NCI-H128 (cell line): ENCODE measurements around the gene EIF4H.
A peak's percentile ranks its signal among the peaks of the same experiment; 100 is the strongest.
"Not testable (repeated sequence)": the region's sequence is repeated elsewhere in the genome, so short reads cannot be mapped to it uniquely, and the experiment has no call there.

Experiments used
- DNase-seq: peaks from one replicate; lab custom pipeline; 2025; ENCODE audit not compliant: unreplicated experiment; lab: John Stamatoyannopoulos, UW

The EIF4H gene

GRCh38 chr7:74197449-74198124 is 23.4 kb downstream of the EIF4H start:
- DNase-seq: no peak

GRCh38 chr7:74199551-74200355 is 25.6 kb downstream of the EIF4H start:
- no peak for DNase-seq

DNA sequence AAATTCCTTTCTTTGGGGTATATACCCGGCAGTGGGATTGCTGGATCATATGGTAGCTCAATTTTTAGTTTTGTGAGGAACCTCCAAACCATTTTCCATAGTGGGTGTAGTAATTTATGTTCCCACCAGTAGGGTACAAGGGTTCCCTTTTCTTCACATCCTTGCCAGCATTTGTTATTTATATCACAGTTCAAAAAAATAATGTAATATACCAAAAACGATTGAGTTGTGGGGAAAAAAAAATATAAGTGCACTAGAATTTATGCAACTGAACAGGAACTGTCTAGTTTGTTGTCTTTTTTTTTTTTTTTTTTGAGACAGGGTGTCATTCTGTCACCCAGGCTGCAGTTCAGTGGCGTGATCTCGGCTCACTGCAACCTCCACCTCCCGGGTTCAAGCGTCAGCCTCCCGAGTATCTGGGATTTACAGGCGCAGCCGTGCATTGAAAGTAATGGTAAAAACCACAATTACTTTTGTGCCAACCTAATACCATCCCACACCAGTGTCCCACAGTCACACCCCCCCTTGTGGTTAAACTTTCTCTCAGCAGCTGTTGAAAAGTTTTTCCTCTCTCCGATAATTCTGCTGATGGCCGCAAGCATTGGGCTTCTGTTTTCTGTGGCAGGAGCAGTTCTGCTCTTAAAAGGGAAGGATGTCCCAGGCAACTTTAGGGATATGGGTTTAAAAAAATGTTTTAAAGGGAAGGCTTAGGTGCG is 28.8 kb downstream of the EIF4H start:
- no peak for DNase-seq

- no peak for DNase-seq
Observed at GRCh38 chr7:74203956-74204618, 29.9 kb downstream of the EIF4H start.

DNA sequence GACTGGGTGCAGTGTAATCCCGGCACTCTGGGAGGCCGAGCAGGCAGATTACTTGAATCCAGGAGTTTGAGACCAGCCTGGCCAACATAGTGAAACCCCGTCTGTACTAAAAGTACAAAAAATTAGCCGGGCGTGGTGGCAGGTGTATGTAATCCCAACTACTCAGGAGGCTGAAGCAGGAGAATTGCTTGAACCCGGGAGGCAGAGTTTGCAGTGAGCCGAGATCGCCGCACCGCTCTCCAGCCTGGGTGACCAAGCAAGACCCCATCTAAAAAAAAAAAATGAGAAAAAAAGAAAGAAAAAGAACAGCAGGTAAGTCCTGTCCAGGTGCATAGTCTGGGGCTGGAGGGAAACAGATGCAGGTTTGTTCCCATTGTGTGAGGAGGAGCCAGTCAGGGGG is 31.9 kb downstream of the EIF4H start:
- not testable (repeated sequence) for DNase-seq

DNA sequence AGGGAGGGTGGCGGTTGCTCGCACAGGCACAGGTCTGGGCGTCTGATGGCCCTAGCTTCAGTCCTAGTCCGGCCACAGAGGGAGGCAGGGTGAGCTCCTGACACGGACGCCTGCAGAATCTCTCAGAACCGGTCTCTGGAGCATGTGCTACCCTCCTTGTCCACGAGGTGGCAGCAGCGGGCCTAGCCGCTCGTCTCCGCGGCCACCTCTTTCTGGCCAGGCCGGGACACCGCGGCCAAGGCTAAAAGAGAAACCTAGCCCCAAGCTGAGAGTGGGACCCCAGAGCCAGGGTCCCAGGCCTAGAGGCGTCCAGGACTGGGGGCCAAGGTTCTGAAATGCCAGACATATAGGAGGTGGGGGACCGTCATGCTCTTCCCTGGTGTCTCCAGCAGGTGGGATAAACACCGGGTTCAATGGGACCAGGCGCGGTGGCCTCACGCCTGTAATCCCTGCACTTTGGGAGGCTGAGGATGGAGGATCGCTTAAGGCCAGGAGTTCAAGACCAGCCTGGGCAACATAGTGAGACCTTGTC is 32.5 kb downstream of the EIF4H start:
- DNase-seq: peak; percentile 27

DNA sequence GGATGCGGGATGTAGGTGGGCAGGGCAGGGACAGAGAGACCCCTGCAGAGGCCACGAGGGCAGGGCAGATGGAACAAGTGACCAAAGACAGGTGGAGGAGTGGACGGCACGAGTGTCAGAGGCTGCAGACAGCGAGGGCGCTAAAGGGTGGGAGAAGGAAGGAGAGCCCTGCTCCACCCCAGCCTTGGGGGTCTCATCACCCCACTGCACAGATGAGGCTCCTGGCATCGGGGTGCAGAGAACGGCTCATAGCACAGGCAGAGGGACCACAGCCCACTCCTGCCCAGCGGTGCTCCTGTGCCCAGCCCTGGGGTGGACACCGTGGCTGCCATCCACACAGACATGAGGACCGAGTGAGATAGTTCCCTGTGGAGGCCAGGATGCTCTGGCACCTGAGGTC is 33.4 kb downstream of the EIF4H start:
- DNase-seq: no peak

DNA sequence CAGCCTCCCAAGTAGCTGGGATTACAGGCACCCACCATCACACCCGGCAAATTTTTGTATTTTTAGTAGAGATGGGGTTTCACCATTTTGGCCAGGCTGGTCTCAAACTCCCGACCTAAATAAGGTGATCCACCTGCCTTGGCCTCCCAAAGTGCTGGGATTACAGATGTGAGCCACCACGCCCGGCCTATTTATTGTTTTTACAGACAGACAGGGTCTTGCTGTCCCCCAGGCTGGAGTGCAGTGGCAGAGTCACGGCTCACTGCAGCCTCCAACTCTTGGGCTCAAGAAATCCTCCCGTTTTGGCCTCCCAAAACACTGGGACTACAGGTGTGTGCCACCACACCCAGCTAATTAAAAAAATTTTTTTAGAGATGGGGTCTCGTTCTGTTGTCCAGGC is 34.1 kb downstream of the EIF4H start:
- not testable (repeated sequence) for DNase-seq

DNA sequence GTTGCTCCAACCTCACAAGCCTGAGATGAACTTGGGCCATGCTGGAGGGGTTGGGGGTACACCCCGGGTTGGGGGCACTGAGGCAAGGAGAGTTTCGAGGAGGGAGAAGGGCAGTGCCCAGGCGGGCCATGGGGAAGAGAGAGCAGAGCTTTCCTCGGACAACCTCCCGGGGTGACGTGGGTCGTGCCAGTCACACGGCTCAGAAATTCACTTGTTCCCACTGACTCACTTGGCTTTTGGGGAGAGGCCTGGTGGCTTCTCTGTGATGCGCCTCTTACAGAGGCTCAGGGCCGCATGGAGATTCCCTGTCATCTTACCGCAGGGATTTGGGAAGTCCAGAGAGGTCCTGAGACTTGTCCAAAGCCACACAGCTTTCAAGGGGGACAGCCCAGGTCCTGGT is 38.5 kb downstream of the EIF4H start:
- DNase-seq: no peak

DNA sequence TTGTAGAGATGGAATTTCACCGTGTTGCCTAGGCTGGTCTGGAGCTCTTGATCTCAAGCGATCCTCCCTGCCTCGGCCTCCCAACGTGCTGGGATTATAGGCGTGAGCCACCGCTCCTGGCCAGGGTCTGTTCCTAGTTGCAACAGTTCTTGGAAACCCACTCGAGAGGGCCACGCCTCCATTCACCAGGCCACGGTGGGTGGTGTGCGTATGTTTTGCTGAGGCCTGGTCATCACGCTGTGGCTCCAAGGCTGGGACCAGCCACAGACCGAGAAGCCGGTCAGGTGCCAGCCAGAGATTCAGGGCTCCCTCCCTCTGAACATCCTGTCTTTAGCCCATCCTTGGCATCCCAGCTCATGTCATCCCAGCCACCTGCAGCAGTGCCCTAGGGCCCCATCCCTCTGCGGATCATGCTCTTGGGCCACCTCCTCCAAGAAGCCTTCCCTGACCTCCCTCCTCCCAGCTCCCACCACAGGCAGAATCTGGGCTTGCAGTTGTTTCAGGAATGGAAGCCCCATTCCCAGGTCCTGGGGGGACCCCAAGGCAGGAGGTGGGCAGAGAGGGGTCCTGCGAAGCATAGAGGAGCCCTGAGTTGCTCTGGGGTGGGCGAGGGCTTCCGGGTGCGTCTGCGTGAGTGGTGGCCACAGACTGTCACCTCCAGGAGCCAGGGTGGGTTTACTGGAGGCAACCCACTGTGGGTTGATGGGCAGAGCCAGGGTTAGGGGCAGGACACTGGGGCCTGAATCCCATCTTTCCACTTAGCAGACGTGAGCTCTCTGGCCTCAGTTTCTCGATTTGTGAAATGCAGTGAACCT is 40.9 kb downstream of the EIF4H start:
- DNase-seq: no peak

DNA sequence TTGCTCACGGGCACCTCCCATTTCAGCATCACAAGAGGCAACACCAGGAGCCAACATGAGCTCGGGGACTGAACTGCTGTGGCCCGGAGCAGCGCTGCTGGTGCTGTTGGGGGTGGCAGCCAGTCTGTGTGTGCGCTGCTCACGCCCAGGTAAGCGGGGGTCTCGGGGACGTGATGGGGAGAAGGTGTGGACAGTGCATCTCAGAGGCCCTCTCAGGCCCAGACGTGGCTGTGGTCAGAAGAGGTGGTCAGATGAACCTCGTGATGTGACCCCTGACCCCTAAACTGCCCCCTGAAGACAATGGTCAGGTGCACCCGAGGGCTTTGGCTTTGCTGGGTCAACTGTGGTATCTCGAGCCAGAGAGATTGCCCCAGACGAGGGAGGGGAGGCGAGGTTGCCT is 41.8 kb downstream of the EIF4H start:
- no peak for DNase-seq

- no peak for DNase-seq
Observed at GRCh38 chr7:74216361-74216761, 42.2 kb downstream of the EIF4H start.

DNA sequence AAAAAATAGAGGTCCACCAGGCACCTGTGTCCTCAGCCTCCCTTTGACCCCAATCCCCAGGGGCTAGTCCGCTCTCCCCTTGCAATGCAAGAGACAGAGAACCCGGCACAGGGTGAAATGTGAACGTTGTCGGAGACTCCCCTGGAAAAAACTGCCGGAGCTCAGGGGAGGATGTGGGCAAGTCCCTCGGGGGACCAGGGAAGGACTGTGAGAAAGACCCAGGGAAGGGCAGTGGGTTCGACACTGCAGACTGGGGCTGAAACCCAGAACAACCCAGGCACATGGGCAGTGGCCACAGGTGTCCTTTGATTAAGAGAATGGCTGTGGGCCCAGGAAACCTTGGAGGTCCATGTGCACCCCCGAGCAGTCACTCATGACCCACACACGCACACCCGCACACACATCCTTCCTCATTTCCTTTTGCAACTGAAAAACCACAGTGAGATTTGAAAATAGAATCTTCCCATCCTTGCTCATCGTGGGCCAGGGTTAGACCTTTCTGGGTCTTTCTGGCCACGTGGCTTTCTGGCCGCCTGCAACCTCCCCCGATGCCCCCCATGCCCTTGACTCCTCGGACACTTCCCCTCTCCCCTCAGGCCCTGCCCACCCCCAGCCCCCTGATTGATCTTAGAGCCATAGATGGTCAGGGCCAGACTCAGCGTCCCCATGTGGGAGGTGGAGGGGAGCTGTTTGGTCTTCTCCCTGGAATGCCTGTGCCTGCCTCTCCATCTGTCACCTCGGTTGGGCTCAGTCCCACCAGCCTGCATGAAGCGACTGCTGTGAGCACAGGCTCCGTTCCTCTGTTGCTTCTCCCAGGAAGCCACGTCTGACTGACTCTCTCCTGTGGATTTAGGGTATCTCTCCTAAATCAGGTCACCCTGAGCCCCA is 43.5 kb downstream of the EIF4H start:
- no peak for DNase-seq

DNA sequence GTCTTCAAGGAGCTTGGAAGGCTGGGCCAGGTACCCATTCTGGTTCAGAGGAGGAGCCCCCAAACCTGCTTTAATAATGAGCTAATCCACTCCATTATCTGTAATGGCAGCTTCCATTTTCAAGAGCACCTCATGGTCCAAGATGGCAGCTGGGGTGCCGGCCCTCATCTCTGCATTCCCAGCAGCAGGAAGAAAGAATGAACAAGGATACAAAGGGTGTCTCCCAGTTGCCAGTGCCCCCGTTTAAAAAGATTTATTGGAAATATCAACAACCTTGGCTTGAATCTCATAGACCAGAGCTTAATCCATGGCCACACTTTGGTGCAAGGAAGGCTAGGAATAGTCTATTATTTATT is 44.2 kb downstream of the EIF4H start:
- no peak for DNase-seq

GRCh38 chr7:74219416-74219815 is 45.3 kb downstream of the EIF4H start:
- no peak for DNase-seq

- no peak for DNase-seq
Observed at GRCh38 chr7:74220229-74220628, 46.1 kb downstream of the EIF4H start.

DNA sequence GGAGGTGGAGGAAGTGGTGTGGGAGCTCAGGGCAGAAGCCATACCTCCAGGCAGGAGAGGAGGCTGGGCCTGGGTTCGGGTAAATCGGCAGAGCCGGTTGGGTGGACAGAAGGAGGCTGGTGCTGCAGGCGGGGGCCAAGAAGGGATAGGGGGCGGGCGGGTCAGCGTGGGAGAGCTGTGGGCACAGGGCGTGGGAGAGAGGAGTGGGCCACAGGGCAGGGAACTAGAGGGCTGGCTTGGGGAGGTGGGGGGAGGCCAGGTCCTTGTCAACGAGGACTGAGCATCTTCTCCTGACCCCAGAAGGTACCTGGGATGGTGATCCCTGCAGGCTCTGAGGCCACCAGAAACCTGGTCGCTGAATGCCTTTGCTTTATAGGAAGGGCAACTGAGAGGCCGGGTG is 47.6 kb downstream of the EIF4H start:
- DNase-seq: no peak

GRCh38 chr7:74222851-74223710 is 48.9 kb downstream of the EIF4H start:
- no peak for DNase-seq
